Effector memory CD4-positive, alpha-beta T cell (primary cell): ENCODE data around the gene PAFAH2.

Source experiments
- DNase-seq, 3 donors: peaks; one replicate each; pipeline ENCODE4 v3.0.0-alpha.2; 2020
- H3K27ac ChIP-seq: 2 replicates; pipeline ENCODE4 v1.7.0; 2013; ENCODE audit warnings: mild to moderate bottlenecking, low read length, moderate library complexity; ENCODE audit not compliant: insufficient read depth, poor library complexity, severe bottlenecking
- H3K27me3 ChIP-seq: replicated peaks from 2 replicates; pipeline ENCODE4 v1.7.0; 2013; ENCODE audit warnings: mild to moderate bottlenecking, low read length; ENCODE audit not compliant: insufficient read depth, control insufficient read depth, poor library complexity, severe bottlenecking
- H3K36me3 ChIP-seq: 2 replicates; pipeline ENCODE4 v1.7.0; 2013; ENCODE audit warnings: mild to moderate bottlenecking, low read length, moderate library complexity; ENCODE audit not compliant: control insufficient read depth, insufficient read depth
- H3K4me1 ChIP-seq: 2 replicates; pipeline ENCODE4 v1.7.0; 2013; ENCODE audit warnings: low read length, mild to moderate bottlenecking; ENCODE audit not compliant: control insufficient read depth, insufficient read depth, poor library complexity, severe bottlenecking
- H3K4me3 ChIP-seq: 2 replicates; pipeline ENCODE4 v1.7.0; 2013; ENCODE audit warnings: low read length, low read depth, mild to moderate bottlenecking; ENCODE audit not compliant: insufficient read depth, poor library complexity, severe bottlenecking
- H3K9me3 ChIP-seq: 2 replicates; pipeline ENCODE4 v1.7.0; 2013; ENCODE audit warnings: mild to moderate bottlenecking, low read length, moderate library complexity; ENCODE audit not compliant: control insufficient read depth

PAFAH2 gene

DNA sequence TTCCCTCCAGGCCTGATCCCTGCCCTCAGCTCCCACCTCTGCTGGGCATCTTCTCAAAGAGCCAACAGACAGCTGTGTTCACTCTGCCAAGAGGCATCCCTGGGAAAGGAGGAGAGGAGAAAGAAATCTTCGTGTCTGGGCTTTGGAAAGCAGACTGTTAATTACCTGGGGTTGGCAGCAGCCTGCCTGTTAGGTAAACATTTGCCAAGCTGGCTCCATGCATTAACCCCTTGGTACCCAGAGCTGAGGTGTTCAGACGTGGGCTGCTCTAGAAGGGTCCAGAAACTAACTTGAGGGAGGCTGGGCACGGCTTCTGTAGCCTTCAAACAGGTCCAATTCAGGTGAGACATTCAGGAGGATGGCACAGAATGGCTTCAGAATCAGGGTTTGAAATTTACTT is 15.0 kb upstream of the PAFAH2 start:
- DNase-seq, result no peak
- no peak overlapping the region for H3K27ac ChIP-seq
- H3K27me3 ChIP-seq, result no peaks in the 10 kb centered on the region
- H3K4me1 ChIP-seq, result no peaks in the 10 kb centered on the region
- no peaks in the 10 kb centered on the region for H3K36me3 ChIP-seq
- H3K4me3 ChIP-seq, result no peak overlapping the region
- no peaks in the 10 kb centered on the region for H3K9me3 ChIP-seq

DNA sequence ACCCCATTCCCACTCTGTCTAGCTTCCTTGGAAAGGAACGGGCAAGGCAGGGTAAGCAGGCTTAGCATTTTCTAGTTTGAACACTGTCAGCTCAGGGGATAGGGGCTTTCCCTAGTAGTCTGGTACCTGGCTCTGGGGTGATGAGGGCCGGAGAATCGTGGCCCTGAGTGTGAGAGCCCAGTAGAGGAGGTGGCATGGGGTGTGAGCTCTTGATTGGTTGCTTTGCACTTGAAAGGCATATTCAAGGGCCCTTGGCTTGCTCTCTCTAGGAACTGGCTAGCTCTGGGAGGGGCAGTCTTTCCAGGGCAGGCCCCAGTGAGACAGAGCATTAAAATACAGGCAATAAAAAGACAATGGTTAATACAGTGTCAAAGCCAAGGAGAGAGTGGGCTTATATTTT is 13.0 kb upstream of the PAFAH2 start:
- no peaks in the 10 kb centered on the region for H3K36me3 ChIP-seq
- no peak overlapping the region for H3K27ac ChIP-seq
- no peak overlapping the region for H3K4me3 ChIP-seq
- DNase-seq, result no peak
- no peaks in the 10 kb centered on the region for H3K9me3 ChIP-seq
- H3K27me3 ChIP-seq, result no peaks in the 10 kb centered on the region
- H3K4me1 ChIP-seq, result no peaks in the 10 kb centered on the region

DNA sequence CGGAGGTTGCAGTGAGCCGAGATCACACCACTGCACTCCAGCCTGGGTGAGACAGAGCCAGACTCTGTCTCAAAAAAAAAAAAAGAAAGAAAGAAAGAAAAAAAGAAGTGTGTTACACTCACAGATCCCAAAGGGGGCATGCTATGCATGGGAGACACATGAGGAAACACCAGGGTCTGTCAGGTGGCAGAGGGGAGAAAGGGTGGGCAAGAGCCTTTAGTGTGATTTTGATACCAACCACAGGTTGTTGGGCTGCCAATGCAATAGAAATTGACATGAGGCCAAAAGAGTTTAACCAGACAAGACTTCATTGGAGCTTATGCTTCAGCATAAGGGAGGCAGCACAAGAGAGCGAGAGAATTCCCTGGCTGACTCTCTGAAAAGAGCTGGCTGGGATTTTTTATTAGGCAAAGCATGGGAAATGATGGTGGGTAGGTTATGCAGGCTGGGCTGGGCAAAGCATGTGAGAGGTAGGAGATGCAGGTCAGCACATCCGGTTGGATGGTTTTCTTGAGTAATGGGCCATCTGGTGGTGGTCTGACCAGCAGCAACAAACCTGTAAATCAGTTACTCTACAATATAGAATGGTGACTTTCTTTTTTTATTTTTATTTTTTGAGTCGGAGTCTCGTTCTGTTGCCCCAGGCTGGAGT is 12.1 kb upstream of the PAFAH2 start:
- Histone ChIP-seq H3K4me3 (no peak overlapping the region), H3K36me3 (no peaks in the 10 kb centered on the region), H3K9me3 (no peaks in the 10 kb centered on the region), H3K27me3 (no peaks in the 10 kb centered on the region), H3K4me1 (no peaks in the 10 kb centered on the region), H3K27ac (no peak overlapping the region)
- no peak for DNase-seq

DNA sequence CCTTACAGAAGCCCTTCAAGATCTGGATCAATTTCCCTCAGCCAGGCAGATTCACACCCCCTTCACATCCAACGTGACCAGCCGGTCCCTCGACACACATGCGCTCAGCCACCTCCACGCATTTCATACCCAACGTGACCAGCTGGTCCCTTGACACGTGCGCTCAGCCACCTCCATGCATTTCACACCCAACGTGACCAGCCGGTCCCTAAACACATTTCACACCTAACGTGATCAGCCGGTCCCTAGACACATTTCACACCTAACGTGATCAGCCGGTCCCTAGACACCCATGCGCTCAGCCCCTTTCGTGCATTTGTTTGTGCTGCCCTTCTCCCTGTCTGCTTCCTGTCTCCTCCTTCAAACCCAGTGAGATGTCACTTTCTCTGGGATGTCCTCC is 8.8 kb upstream of the PAFAH2 start:
- Histone ChIP-seq H3K4me3 (no peak overlapping the region), H3K9me3 (no peaks in the 10 kb centered on the region), H3K27me3 (no peaks in the 10 kb centered on the region), H3K36me3 (no peaks in the 10 kb centered on the region), H3K27ac (no peak overlapping the region), H3K4me1 (no peaks in the 10 kb centered on the region)
- DNase-seq, result no peak

DNA sequence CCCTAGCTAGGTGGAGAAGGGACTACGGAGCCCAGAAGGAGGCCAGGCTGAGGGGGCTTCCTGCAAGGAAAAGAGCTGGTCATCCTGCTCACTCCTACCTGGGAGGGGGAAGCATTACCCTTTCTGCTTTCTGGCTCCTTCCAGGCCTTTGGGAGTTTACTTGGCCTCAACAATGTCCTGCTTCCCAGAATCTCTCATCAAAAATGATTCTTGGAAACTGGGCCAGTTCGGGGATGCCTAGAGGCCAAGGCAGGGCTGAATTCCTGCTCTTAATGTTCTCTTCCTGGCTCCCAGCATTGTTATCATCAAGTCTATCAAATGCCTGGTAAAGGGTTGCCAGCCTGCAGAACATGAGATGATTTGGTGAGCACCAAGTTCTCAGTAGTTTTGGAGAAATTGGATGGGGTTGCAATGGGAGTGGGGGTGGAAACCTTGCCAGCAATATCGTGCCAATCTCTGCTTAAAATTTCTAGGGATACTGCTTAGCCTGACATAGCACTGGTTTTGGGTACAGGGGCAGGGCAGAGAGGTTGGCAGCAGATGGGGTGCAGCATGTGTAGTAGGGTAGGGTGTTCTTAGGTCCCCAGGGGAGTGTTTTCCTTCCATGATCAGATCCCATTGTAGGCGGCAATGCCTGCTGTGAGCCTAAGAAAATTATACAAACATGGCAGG is 7.7 kb upstream of the PAFAH2 start:
- no peak overlapping the region for H3K4me3 ChIP-seq
- H3K9me3 ChIP-seq, result no peaks in the 10 kb centered on the region
- no peaks in the 10 kb centered on the region for H3K36me3 ChIP-seq
- no peak overlapping the region for H3K27ac ChIP-seq
- no peaks in the 10 kb centered on the region for H3K27me3 ChIP-seq
- DNase-seq, result no peak
- H3K4me1 ChIP-seq, result no peaks in the 10 kb centered on the region

DNA sequence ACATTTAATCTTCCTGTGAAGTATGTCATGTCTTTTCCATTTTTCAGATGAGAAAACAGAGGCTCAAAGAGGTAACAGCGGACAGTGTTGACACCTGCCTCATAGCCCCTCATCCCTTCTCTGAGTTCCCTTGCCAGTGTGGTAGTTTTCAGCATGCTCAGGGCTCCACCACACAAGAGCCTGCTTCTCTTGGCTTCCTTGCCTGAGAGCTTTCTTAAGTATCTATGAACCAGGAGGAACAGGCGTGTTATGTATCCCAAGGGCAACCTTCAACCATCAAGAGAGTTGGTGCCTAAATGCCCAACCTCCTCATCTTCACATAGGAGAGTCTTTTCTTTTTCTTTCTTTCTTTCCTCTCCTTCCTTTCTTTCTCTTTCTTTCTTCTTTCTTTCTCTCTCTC is 5.9 kb upstream of the PAFAH2 start:
- no peaks in the 10 kb centered on the region for H3K9me3 ChIP-seq
- DNase-seq, result no peak
- H3K36me3 ChIP-seq, result no peaks in the 10 kb centered on the region
- H3K4me3 ChIP-seq, result no peak overlapping the region
- no peaks in the 10 kb centered on the region for H3K27me3 ChIP-seq
- H3K4me1 ChIP-seq, result no peaks in the 10 kb centered on the region
- no peak overlapping the region for H3K27ac ChIP-seq

DNA sequence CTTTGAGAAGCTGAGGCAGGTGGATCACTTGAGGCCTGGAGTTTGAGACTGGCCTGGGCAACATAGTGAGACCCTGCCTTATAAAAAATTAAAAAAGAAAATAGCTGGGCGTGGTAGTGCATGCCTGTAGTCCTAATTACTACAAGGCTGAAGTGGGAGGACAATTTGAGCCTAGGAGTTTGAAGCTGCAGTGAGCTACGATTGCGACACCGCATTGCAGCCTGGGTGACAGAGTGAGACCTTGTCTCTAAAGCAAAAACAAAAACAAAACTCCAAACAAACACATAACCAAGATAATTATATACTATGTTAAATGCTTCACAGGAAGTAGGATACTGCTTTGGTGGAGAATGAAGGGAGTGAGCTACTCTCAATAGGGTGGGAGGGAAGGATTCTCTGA is 5.4 kb upstream of the PAFAH2 start:
- Histone ChIP-seq H3K27me3 (no peaks in the 10 kb centered on the region), H3K4me3 (no peak overlapping the region), H3K36me3 (no peaks in the 10 kb centered on the region), H3K9me3 (no peaks in the 10 kb centered on the region), H3K4me1 (peaks cover 3% of the 10 kb centered on the region), H3K27ac (no peak overlapping the region)
- no peak for DNase-seq

DNA sequence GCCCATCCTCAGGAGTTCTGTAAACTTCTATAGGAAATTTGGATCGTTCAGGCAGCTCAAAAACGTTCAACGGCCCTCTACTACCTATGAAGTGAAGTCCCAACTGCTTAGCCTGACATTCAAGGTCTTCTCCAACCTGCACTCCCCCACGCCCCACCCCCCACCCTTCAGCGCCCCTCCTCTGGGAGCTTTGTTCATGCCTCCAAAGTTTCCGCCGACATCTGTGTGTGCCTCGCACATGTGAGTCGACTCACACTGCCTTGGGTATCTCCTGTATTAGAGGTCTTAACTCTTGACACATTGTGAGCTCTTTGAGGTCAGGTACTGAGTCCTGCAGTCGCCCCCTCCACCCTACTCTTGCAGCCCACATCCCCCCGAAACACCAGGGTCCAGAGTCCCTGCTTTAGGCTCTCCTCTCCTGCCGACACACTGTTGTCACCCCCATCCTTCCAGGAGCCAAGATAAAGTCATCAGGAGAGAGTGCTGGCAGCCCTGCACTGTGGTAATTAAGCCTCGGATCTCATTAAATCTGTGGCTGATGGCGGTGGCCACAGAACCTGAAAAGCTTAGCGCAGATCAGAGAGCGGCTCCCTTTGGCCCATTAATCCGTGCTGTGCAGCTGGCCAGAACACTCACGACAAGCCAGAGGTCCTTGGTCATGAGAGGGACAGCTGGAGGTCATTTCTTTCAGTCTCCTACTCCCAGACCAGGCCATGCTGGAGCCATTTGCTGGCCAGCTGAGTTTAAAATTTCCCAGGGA is 1.4 kb upstream of the PAFAH2 start:
- DNase-seq, result no peak
- no peaks in the 10 kb centered on the region for H3K27me3 ChIP-seq
- no peak overlapping the region for H3K4me3 ChIP-seq
- H3K4me1 ChIP-seq, result peaks cover 13% of the 10 kb centered on the region
- H3K36me3 ChIP-seq, result no peaks in the 10 kb centered on the region
- no peak overlapping the region for H3K27ac ChIP-seq
- no peaks in the 10 kb centered on the region for H3K9me3 ChIP-seq

DNA sequence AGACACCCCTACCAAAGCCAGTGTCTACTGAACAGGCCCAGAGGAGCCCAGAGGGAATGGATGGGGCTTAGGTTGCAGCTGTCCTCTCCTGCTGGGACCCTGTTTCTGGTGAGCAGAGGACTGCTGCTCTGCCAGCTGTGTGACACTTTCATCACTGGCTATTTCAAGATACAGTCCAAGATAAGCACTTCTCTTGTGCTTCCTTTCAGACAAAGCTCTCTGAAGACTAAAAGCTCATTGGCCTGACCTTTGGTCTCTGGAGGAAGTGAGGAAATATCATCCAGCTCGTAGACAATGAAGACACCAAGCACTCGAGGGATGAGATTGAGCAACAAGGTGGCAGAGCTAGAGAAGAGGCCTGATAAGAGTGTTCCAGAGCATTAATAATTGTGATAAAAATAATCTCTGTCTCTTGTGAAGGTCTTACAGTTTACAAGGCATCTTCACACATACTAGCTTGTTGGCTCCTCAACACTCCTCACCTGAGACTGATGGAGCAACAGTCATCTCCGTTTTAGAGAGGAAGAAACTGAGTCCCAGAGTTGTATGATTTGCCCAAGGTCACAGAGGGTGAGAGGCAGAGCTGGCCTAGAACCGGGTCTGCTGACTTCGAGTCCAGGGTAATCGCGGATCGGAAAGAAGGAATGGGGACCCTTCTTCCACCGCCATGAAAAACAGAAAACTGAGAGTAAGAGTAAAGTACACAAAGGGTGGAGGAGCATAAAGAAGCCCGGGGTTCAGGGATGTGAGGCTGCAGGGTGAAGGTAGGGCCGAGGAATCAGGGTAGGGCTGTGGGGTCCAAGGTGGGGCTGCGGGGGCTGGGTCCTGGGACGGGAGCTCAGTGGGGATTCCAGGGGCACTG is 666 bp downstream of the PAFAH2 start:
- no peak for DNase-seq
- Histone ChIP-seq H3K27me3 (no peaks in the 10 kb centered on the region), H3K36me3 (no peaks in the 10 kb centered on the region), H3K4me1 (peaks cover 13% of the 10 kb centered on the region), H3K27ac (peak overlapping the region; percentile 89), H3K4me3 (peak overlapping the region; percentile 52), H3K9me3 (no peaks in the 10 kb centered on the region)
